Measurements from ENCODE around the gene CRACDL. TPM values are rescaled to one million over a fixed set of nuclear protein-coding genes. Genes with fewer than 3 reads are reported as not detected.

Gene CRACDL
- total RNA-seq, 2 experiments from 2014 or later = 0.36 to 1.5 TPM

GRCh38 chr2:98833172-98833916, 102.7 kb downstream of the CRACDL start:
- Histone ChIP-seq H3K4me1 (ENCODE audit: insufficient read depth, low read length) (peaks cover 64% of the 10 kb centered on the region), H3K4me3 (ENCODE audit: low read length) (no peak overlapping the region), H3K36me3 (ENCODE audit: insufficient read depth, low read length) (no peaks in the 10 kb centered on the region), H3K27me3 (ENCODE audit: control insufficient read depth in 1 of 2, insufficient read depth in 2 of 2, low read length in 2 of 2) (no peaks in the 10 kb centered on the region), H3K27ac (ENCODE audit: low read depth in 1 of 2, low read length in 2 of 2) (no peak overlapping the region), H3K9me3 (ENCODE audit: control insufficient read depth in 1 of 2, insufficient read depth in 1 of 2, low read length in 2 of 2) (no peaks in the 10 kb centered on the region)
- ATAC-seq (ENCODE audit: poor library complexity) (no peak), DNase-seq (peak in 1 of 14 experiments; percentile 34)
- Mint-ChIP-seq H3K9me3 (no peaks in the 10 kb centered on the region), H3K4me3 (no peak overlapping the region), H3K4me1 (ENCODE audit: low read depth) (peaks cover 70% of the 10 kb centered on the region), H3K27me3 (no peaks in the 10 kb centered on the region), H3K36me3 (ENCODE audit: low read depth) (no peaks in the 10 kb centered on the region), H3K27ac (peak overlapping the region; percentile 50)
- intact Hi-C loops (cut with DNase I, micrococcal nuclease) = loop anchor here in 1 of 2 experiments (10.0 kb wide), 2 partner anchors 321 to 419 kb away; partner anchors contain the start of genes LIPT1 and TSGA10
- TF ChIP-seq, protein P1, sequence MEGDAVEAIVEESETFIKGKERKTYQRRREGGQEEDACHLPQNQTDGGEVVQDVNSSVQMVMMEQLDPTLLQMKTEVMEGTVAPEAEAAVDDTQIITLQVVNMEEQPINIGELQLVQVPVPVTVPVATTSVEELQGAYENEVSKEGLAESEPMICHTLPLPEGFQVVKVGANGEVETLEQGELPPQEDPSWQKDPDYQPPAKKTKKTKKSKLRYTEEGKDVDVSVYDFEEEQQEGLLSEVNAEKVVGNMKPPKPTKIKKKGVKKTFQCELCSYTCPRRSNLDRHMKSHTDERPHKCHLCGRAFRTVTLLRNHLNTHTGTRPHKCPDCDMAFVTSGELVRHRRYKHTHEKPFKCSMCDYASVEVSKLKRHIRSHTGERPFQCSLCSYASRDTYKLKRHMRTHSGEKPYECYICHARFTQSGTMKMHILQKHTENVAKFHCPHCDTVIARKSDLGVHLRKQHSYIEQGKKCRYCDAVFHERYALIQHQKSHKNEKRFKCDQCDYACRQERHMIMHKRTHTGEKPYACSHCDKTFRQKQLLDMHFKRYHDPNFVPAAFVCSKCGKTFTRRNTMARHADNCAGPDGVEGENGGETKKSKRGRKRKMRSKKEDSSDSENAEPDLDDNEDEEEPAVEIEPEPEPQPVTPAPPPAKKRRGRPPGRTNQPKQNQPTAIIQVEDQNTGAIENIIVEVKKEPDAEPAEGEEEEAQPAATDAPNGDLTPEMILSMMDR (IDR thresholded peaks at IDR 0.05) = no peak
- ChIA-PET CTCF (interaction anchor here (1.4 kb wide), 1 partner anchor 184 kb away, joined by 5 read pairs; no protein-coding TSS in a partner anchor), POLR2A (interaction anchor here (1.4 to 1.7 kb wide), 2 partner anchors 62 to 184 kb away, joined by 3 to 5 read pairs; no protein-coding TSS in a partner anchor)

GRCh38 chr2:98832172-98832571, 103.9 kb downstream of the CRACDL start:
- intact Hi-C loops (cut with DNase I, micrococcal nuclease) = loop anchor here in 1 of 2 experiments (10.0 kb wide), 2 partner anchors 323 to 417 kb away; partner anchors contain the start of genes LIPT1 and TSGA10
- H3K9me3 Mint-ChIP-seq = no peaks in the 10 kb centered on the region
- H3K36me3 Mint-ChIP-seq (ENCODE audit: low read depth) = no peaks in the 10 kb centered on the region
- H3K4me1 Mint-ChIP-seq (ENCODE audit: low read depth) = peaks cover 76% of the 10 kb centered on the region
- H3K27me3 Mint-ChIP-seq = no peaks in the 10 kb centered on the region
- no peak overlapping the region for H3K27ac ChIP-seq (ENCODE audit: low read depth in 1 of 2, low read length in 2 of 2)
- no peak overlapping the region for H3K4me3 ChIP-seq (ENCODE audit: low read length)
- no peak overlapping the region for H3K4me3 Mint-ChIP-seq
- H3K27ac Mint-ChIP-seq = peak overlapping the region; percentile 55
- H3K9me3 ChIP-seq (ENCODE audit: control insufficient read depth in 1 of 2, insufficient read depth in 1 of 2, low read length in 2 of 2) = no peaks in the 10 kb centered on the region
- peaks cover 73% of the 10 kb centered on the region for H3K4me1 ChIP-seq (ENCODE audit: insufficient read depth, low read length)
- ATAC-seq (ENCODE audit: poor library complexity) (no peak), DNase-seq (no peak)
- H3K27me3 ChIP-seq (ENCODE audit: control insufficient read depth in 1 of 2, insufficient read depth in 2 of 2, low read length in 2 of 2) = no peaks in the 10 kb centered on the region
- H3K36me3 ChIP-seq (ENCODE audit: insufficient read depth, low read length) = no peaks in the 10 kb centered on the region
- ChIA-PET CTCF (interaction anchor here (0.6 to 1.4 kb wide), 2 partner anchors 183 to 234 kb away, joined by 3 to 5 read pairs; no protein-coding TSS in a partner anchor), POLR2A (interaction anchor here (0.8 to 1.7 kb wide), 4 partner anchors 61 to 183 kb away, joined by 3 to 5 read pairs (median 3); partner anchors contain the start of gene MGAT4A)
- TF ChIP-seq, protein P1 (IDR thresholded peaks at IDR 0.05) = no peak

DNA sequence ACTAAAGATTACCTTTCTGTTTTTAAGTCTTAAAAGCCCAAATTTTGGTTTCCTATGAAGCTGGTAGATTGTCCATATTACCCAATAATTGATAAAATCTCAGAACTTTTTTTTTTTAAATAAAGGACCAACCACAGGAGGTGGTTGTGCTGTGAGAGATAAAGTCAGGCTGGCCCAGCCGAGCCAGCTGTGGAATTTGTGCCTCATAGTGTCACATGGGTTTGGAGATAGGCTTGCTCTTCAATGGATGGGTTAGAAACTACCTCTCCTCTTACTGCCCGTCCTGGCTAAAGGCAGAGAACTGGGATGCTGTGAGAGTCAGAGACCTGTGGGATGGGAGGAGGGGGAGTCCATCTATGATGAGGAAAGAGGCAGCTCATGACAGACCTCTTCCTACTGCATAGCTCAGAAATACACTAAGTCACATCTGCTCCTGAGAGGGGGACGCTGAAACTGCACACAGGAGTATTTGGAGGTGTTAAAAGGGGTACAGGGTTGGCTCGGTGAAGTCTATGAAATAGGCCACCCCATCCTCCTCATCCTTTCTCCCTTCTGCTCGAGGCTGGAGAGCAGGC, 105.4 kb downstream of the CRACDL start:
- H3K4me1 Mint-ChIP-seq (ENCODE audit: low read depth) = peaks cover 78% of the 10 kb centered on the region
- H3K4me3 Mint-ChIP-seq = peak overlapping the region; percentile 15

More for the DNA sequence above, 105.4 kb downstream of the CRACDL start:
- H3K36me3 Mint-ChIP-seq (ENCODE audit: low read depth) = no peaks in the 10 kb centered on the region
- H3K27ac Mint-ChIP-seq = no peak overlapping the region
- no peak overlapping the region for H3K27ac ChIP-seq (ENCODE audit: low read depth in 1 of 2, low read length in 2 of 2)
- H3K9me3 ChIP-seq (ENCODE audit: control insufficient read depth in 1 of 2, insufficient read depth in 1 of 2, low read length in 2 of 2) = no peaks in the 10 kb centered on the region
- no peaks in the 10 kb centered on the region for H3K27me3 ChIP-seq (ENCODE audit: control insufficient read depth in 1 of 2, insufficient read depth in 2 of 2, low read length in 2 of 2)
- ChIA-PET POLR2A (interaction anchor here (1.2 to 3.2 kb wide), 2 partner anchors 60 to 181 kb away, joined by 5 to 17 read pairs; no protein-coding TSS in a partner anchor), CTCF (interaction anchor here (1.1 to 3.0 kb wide), 3 partner anchors 9 to 181 kb away, joined by 3 to 13 read pairs (median 3); no protein-coding TSS in a partner anchor)
- intact Hi-C loops (cut with DNase I, micrococcal nuclease) = loop anchor here in 1 of 2 experiments (10.0 kb wide), 2 partner anchors 324 to 416 kb away; partner anchors contain the start of genes LIPT1 and TSGA10
- ATAC-seq (ENCODE audit: poor library complexity) (no peak), DNase-seq (no peak)
- no peaks in the 10 kb centered on the region for H3K36me3 ChIP-seq (ENCODE audit: insufficient read depth, low read length)
- no peaks in the 10 kb centered on the region for H3K27me3 Mint-ChIP-seq
- H3K9me3 Mint-ChIP-seq = no peaks in the 10 kb centered on the region
- TF ChIP-seq, protein P1 (IDR thresholded peaks at IDR 0.05) = no peak
- no peak overlapping the region for H3K4me3 ChIP-seq (ENCODE audit: low read length)
- H3K4me1 ChIP-seq (ENCODE audit: insufficient read depth, low read length) = peaks cover 58% of the 10 kb centered on the region

Measured in CD4-positive, alpha-beta T cell (primary cell).